Keratinocyte (primary cell): ENCODE results near the gene SHISAL2B.
"Not testable (repeated sequence)": the region's sequence is repeated elsewhere in the genome, so short reads cannot be mapped to it uniquely, and the experiment has no call there.

ENCODE experiments used
- EZH2 ChIP-seq: IDR thresholded peaks from one replicate; pipeline ENCODE4 v1.6.1; 2012; ENCODE audit warnings: inconsistent platforms, mild to moderate bottlenecking, low read length, moderate library complexity
- TF ChIP-seq, protein P1 (sequence below), 3 experiments: IDR thresholded peaks in 1 of 3; conservative IDR thresholded peaks in 1 of 3; optimal IDR thresholded peaks in 1 of 3; 2 replicates in 2 of 3; 3 replicates in 1 of 3; pipeline versions ENCODE3 to v1.5.1; 2011; ENCODE audit warnings: low read length in 3 of 3, mild to moderate bottlenecking in 3 of 3, moderate library complexity in 2 of 3, control low read depth in 1 of 3, inconsistent platforms in 1 of 3; ENCODE audit not compliant: insufficient read depth in 2 of 3; ENCODE audit errors: extremely low read depth in 1 of 3

DNA sequence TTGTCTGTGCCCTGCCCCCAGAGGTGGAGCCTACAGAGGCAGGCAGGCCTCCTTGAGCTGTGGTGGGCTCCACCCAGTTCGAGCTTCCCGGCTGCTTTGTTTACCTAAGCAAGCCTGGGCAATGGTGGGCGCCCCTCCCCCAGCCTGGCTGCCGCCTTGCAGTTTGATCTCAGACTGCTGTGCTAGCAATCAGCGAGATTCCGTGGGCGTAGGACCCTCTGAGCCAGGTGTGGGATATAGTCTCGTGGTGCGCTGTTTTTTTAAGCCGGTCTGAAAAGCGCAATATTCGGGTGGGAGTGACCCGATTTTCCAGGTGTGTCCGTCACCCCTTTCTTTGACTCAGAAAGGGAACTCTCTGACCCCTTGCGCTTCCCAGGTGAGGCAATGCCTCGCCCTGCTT lies 24.2 kb downstream of the SHISAL2B start:
- not testable (repeated sequence) for TF ChIP-seq EZH2
- TF ChIP-seq, protein P1, sequence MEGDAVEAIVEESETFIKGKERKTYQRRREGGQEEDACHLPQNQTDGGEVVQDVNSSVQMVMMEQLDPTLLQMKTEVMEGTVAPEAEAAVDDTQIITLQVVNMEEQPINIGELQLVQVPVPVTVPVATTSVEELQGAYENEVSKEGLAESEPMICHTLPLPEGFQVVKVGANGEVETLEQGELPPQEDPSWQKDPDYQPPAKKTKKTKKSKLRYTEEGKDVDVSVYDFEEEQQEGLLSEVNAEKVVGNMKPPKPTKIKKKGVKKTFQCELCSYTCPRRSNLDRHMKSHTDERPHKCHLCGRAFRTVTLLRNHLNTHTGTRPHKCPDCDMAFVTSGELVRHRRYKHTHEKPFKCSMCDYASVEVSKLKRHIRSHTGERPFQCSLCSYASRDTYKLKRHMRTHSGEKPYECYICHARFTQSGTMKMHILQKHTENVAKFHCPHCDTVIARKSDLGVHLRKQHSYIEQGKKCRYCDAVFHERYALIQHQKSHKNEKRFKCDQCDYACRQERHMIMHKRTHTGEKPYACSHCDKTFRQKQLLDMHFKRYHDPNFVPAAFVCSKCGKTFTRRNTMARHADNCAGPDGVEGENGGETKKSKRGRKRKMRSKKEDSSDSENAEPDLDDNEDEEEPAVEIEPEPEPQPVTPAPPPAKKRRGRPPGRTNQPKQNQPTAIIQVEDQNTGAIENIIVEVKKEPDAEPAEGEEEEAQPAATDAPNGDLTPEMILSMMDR (optimal IDR thresholded peaks at IDR 0.05 in 1 of 3, IDR thresholded peaks at IDR 0.05 in 1 of 3, conservative IDR thresholded peaks at IDR 0.05 in 1 of 3; ENCODE audit: extremely low read depth in 1 of 3, insufficient read depth in 2 of 3, low read length in 3 of 3) = not testable (repeated sequence)
